ENCODE data around the gene PHACTR4. TPM values are rescaled to one million over a fixed set of nuclear protein-coding genes. Genes with fewer than 3 reads are reported as not detected.
"Not testable (repeated sequence)": the region's sequence is repeated elsewhere in the genome, so short reads cannot be mapped to it uniquely, and the experiment has no call there.

The PHACTR4 gene
- polyA plus RNA-seq, 3 donors from 2014 or later = 4.2 to 22.5 (median 6.9) TPM

DNA sequence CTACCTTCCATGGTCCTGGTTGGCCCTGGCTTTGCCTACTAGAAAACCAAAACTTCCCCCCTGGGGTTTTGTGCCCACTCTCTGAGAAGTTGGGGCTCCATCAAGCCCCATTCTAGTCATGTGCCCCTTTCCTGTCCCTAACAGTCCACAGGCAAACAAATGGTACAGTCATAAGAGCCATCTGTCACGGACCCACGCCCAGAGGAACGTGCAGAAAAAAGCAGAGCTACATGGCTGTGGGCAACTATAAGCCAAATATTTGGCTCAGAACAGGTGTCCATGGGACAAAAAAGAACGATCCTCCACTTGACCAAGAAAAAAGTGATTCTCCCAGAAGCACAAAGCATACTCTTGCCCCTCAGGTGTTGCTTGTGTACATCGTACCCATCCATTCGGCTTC, 168.7 kb downstream of the PHACTR4 start:
- peaks cover 0 to 3% (median 2%) of the 10 kb centered on the region in 3 donors for H3K27me3 Mint-ChIP-seq (ENCODE audit: low read depth in 3 of 3)
- H3K9me3 Mint-ChIP-seq = no peaks in the 10 kb centered on the region
- peaks cover 0 to 16% (median 4%) of the 10 kb centered on the region in 3 donors for H3K36me3 Mint-ChIP-seq
- DNase-seq = no peak
- no peak overlapping the region for H3K27ac Mint-ChIP-seq
- no peaks in the 10 kb centered on the region for H3K4me1 Mint-ChIP-seq
- no peak overlapping the region for H3K4me3 Mint-ChIP-seq

DNA sequence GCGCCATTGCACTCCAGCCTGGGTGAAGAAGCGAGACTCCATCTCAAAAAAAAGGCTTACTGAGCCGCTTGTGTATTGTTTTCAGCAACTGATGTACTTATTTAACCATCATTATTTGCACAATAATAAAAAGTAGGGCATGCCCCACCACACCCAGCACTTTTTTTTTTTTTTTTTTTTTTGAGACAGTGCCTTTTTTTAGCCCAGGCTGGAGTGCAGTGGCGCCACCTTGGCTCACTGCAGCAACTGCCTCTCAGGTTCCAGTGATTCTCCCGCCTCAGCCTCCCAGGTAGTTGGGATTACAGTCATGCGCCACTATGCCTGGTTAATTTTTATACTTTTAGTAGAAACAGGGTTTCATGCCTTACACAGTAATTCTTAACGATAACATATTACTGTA, 171.1 kb downstream of the PHACTR4 start:
- Mint-ChIP-seq H3K27ac (no peak overlapping the region), H3K9me3 (no peaks in the 10 kb centered on the region), H3K4me3 (no peak overlapping the region), H3K36me3 (peaks cover 0 to 14% (median 0%) of the 10 kb centered on the region in 3 donors), H3K4me1 (no peaks in the 10 kb centered on the region), H3K27me3 (ENCODE audit: low read depth in 3 of 3) (peaks cover 0 to 5% (median 0%) of the 10 kb centered on the region in 3 donors)
- DNase-seq = no peak

DNA sequence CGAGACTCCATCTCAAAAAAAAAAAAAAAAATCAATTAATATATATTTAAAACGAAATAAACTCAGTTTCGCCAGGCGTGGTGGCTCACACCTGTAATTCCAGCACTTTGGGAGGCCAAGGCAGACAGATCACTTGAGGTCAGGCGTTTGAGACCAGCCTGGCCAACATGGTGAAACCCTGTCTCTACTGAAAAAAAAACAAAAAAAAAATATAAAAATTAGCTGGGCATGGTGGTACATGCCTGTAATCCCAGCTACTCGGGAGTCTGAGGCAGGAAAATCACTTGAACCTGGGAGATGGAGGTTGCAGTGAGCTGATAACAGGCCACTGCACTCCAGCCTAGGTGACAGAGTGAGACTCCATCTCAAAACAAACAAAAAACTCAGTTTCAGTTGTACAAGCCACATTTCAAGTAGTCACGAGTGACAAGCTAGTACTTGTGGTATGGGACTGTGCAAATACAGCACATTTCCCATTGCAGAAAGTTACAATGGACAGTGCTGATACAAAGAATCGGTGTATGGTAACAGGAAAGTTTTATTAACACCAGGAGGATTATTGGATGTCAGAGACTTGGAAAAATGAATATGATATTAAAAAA, 172.0 kb downstream of the PHACTR4 start:
- H3K4me1 Mint-ChIP-seq; H3K9me3 Mint-ChIP-seq; H3K4me3 Mint-ChIP-seq; DNase-seq; H3K27ac Mint-ChIP-seq; H3K27me3 Mint-ChIP-seq (ENCODE audit: low read depth in 3 of 3): not testable (repeated sequence)
- peaks cover 0 to 14% (median 0%) of the 10 kb centered on the region in 3 donors for H3K36me3 Mint-ChIP-seq

DNA sequence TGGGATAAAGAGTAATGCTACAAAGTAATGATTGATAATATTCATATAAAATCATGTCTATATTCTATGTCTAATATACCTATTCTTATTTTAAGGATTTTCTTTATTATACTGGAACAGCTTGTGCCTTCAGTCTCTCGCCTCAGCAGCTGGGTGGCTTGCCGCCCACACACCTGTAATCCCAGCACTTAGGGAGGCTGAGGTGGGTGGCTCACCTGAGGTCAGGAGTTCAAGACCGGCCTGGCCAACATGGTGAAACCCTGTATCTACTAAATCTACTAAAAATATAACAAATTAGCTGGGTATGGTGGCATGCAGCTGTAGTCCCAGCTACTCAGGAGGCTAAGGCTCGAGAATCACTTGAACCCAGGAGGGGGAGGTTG, 175.7 kb downstream of the PHACTR4 start:
- Mint-ChIP-seq H3K36me3 (no peaks in the 10 kb centered on the region), H3K27me3 (ENCODE audit: low read depth in 3 of 3) (peaks cover 0 to 3% (median 0%) of the 10 kb centered on the region in 3 donors), H3K9me3 (no peaks in the 10 kb centered on the region), H3K4me1 (no peaks in the 10 kb centered on the region), H3K27ac (no peak overlapping the region), H3K4me3 (no peak overlapping the region)
- DNase-seq = no peak

GRCh38 chr1:28548318-28548717, 178.8 kb downstream of the PHACTR4 start:
- H3K4me1 Mint-ChIP-seq = peaks cover 9 to 13% of the 10 kb centered on the region in 2 donors
- H3K27ac Mint-ChIP-seq = no peak overlapping the region
- DNase-seq = no peak
- H3K4me3 Mint-ChIP-seq = no peak overlapping the region
- peaks cover 0 to 8% (median 4%) of the 10 kb centered on the region in 3 donors for H3K27me3 Mint-ChIP-seq (ENCODE audit: low read depth in 3 of 3)
- no peaks in the 10 kb centered on the region for H3K9me3 Mint-ChIP-seq
- H3K36me3 Mint-ChIP-seq = no peaks in the 10 kb centered on the region

Other genes with a start within 250 kb of the PHACTR4 start
- 1 to 10 TPM; 1.5 to 9.4 (median 2.6) TPM for gene PTAFR, start 193.1 kb upstream of the PHACTR4 start, polyA plus RNA-seq
- 100 to 1,000 TPM; 197 to 269 (median 205) TPM for gene DNAJC8, start 136.7 kb upstream of the PHACTR4 start, polyA plus RNA-seq
- gene ATP5IF1, start 133.6 kb upstream of the PHACTR4 start, polyA plus RNA-seq = 100 to 1,000 TPM; 462 to 960 (median 728) TPM
- 10 to 100 TPM; 10.2 to 23.5 (median 14.0) TPM for gene SESN2, start 110.2 kb upstream of the PHACTR4 start, polyA plus RNA-seq
- 10 to 100 TPM in 1 of 3 donors, 1 to 10 TPM in 2; 2.3 to 15.8 (median 4.5) TPM for gene MED18, start 40.7 kb upstream of the PHACTR4 start, polyA plus RNA-seq
- gene RCC1, start 136.3 kb downstream of the PHACTR4 start, polyA plus RNA-seq = 10 to 100 TPM; 11.4 to 16.0 (median 12.4) TPM
- gene TRNAU1AP, start 183.3 kb downstream of the PHACTR4 start, polyA plus RNA-seq = 10 to 100 TPM; 31.2 to 42.7 (median 37.8) TPM
- not detected for gene RAB42, start 222.5 kb downstream of the PHACTR4 start, polyA plus RNA-seq

Measured in immature natural killer cell (primary cell).